GM19035 (cell line): ENCODE data around the gene ARHGEF12.

Experiments
- ATAC-seq: cut with Tn5 transposase; IDR thresholded peaks from one replicate; pipeline ENCODE4 v1.9.1; 2021; ENCODE audit not compliant: unreplicated experiment

The ARHGEF12 gene

GRCh38 chr11:120528749-120529148 is 192.5 kb downstream of the ARHGEF12 start:
- ATAC-seq = no peak

GRCh38 chr11:120529214-120529613 is 193.0 kb downstream of the ARHGEF12 start:
- no peak for ATAC-seq

- ATAC-seq = no peak
Measured at GRCh38 chr11:120529911-120530310, 193.7 kb downstream of the ARHGEF12 start.

- ATAC-seq = no peak
Measured at GRCh38 chr11:120532082-120532831, 196.0 kb downstream of the ARHGEF12 start.

GRCh38 chr11:120532832-120533196 is 196.6 kb downstream of the ARHGEF12 start:
- ATAC-seq = no peak

GRCh38 chr11:120536091-120536796 is 200.0 kb downstream of the ARHGEF12 start:
- no peak for ATAC-seq

GRCh38 chr11:120536797-120537169 is 200.6 kb downstream of the ARHGEF12 start:
- ATAC-seq = no peak

- ATAC-seq = no peak
Measured at GRCh38 chr11:120537996-120538395, 201.8 kb downstream of the ARHGEF12 start.

GRCh38 chr11:120538707-120539106 is 202.5 kb downstream of the ARHGEF12 start:
- ATAC-seq = no peak
